A549 (cell line): ENCODE measurements around the gene LYL1. TPM values are rescaled to one million over a fixed set of nuclear protein-coding genes. Genes with fewer than 3 reads are reported as not detected.

Experiments used
- ATAC-seq, 2 experiments: fragments of 200-7000 bp in 1 of 2; fragments of >200 bp in 1 of 2; cut with Nextera tagmentation in 1 of 2; cut with Tn5 transposase in 1 of 2; 3 replicates each; pipeline versions ENCODE4 v1.8.0 to v1.9.1; 2018 to 2020; ENCODE audit warnings: mild to moderate bottlenecking in 1 of 2, moderate library complexity in 1 of 2
- CTCF ChIA-PET: fragments of 300-600 bp; sonication (Branson Sonifier 250); formaldehyde crosslinking; extraction: SDS; loops from one replicate; lab custom pipeline; 2021; ENCODE audit warnings: antibody characterized with exemption, inconsistent platforms; lab: Yijun Ruan, JAX
- POLR2A ChIA-PET: fragments of 350-600 bp; formaldehyde crosslinking; extraction: SDS; loops from one replicate; lab custom pipeline; 2021; ENCODE audit warnings: antibody characterized with exemption, inconsistent platforms; lab: Yijun Ruan, JAX
- DNase-seq, 2 experiments: peaks; one replicate each; pipeline versions ENCODE4 v3.0.0 to v3.0.0-alpha.2; 2011 to 2016; ENCODE audit warnings: low read depth in 1 of 2, low spot score in 1 of 2
- FAIRE-seq: peaks from 2 replicates; lab custom pipeline; 2011; peaks lifted over from hg19 to GRCh38; lab: Jason Lieb, UNC
- H3K27ac ChIP-seq, 2 experiments: fragments of >200 bp; sonication (Bioruptor Twin); formaldehyde crosslinking; 3 replicates each; pipeline ENCODE4 v1.5.1; 2016 to 2017
- H3K4me1 ChIP-seq: fragments of >200 bp; sonication (Bioruptor Twin); formaldehyde crosslinking; 3 replicates; pipeline ENCODE4 v1.6.1; 2016
- H3K4me2 ChIP-seq: fragments of >200 bp; sonication (Bioruptor Twin); formaldehyde crosslinking; 3 replicates; pipeline ENCODE4 v1.6.1; 2016
- H3K4me3 ChIP-seq: fragments of >200 bp; sonication (Bioruptor Twin); formaldehyde crosslinking; 3 replicates; pipeline ENCODE4 v1.5.1; 2016
- H3K9me3 ChIP-seq: fragments of >200 bp; sonication (Bioruptor Twin); formaldehyde crosslinking; 3 replicates; pipeline ENCODE4 v1.6.1; 2016
- CBX2 ChIP-seq: fragments of 200-600 bp; sonication (generic); IDR thresholded peaks from 2 replicates; pipeline ENCODE4 v1.6.1; 2016; ENCODE audit warnings: low read depth, mild to moderate bottlenecking, borderline replicate concordance
- CBX8 ChIP-seq: fragments of 200-600 bp; sonication (generic); IDR thresholded peaks from 2 replicates; pipeline ENCODE4 v1.6.1; 2016
- CHD2 ChIP-seq: fragments of 150-350 bp; IDR thresholded peaks from 2 replicates; pipeline ENCODE4 v1.6.1; 2014; ENCODE audit warnings: low read length; ENCODE audit not compliant: partially characterized antibody
- EP300 ChIP-seq, 2 experiments: fragments of >200 bp; sonication (Bioruptor Twin); formaldehyde crosslinking; IDR thresholded peaks; 2 replicates in 1 of 2; 3 replicates in 1 of 2; pipeline ENCODE4 v1.6.1; 2016 to 2017
- ESRRA ChIP-seq: fragments of 150-350 bp; IDR thresholded peaks from 2 replicates; pipeline ENCODE4 v1.6.1; 2014; ENCODE audit warnings: mild to moderate bottlenecking, low read length, borderline replicate concordance
- FOSB ChIP-seq: fragments of 250-450 bp; sonication (Bioruptor Pico); IDR thresholded peaks from 2 replicates; pipeline ENCODE4 v1.5.0; 2020; ENCODE audit warnings: mild to moderate bottlenecking, moderate library complexity
- HEYL ChIP-seq: fragments of 250-450 bp; sonication (Bioruptor Pico); IDR thresholded peaks from 2 replicates; pipeline ENCODE4 v1.8.0; 2021; ENCODE audit warnings: mild to moderate bottlenecking, moderate library complexity
- JUN ChIP-seq, 2 experiments: fragments of >200 bp; sonication (Bioruptor Twin); formaldehyde crosslinking; IDR thresholded peaks; 2 replicates in 1 of 2; 3 replicates in 1 of 2; pipeline ENCODE4 v1.6.1; 2016 to 2017
- KDM5A ChIP-seq: fragments of 200-600 bp; sonication (generic); IDR thresholded peaks from 2 replicates; pipeline ENCODE4 v1.6.1; 2016; ENCODE audit warnings: antibody characterized with exemption, mild to moderate bottlenecking
- MAZ ChIP-seq: fragments of 150-350 bp; IDR thresholded peaks from 2 replicates; pipeline ENCODE4 v1.6.1; 2014; ENCODE audit warnings: antibody characterized with exemption, low read depth, low read length, borderline replicate concordance
- MYC ChIP-seq: IDR thresholded peaks from 2 replicates; pipeline ENCODE4 v1.6.1; 2012; ENCODE audit warnings: mild to moderate bottlenecking, inconsistent platforms, low read length, improper control_type of control experiment, borderline replicate concordance
- NFE2L2 ChIP-seq: fragments of 150-350 bp; conservative IDR thresholded peaks from 2 replicates; pipeline ENCODE4 v1.6.1; 2014; ENCODE audit warnings: low read length
- PHF8 ChIP-seq: fragments of 200-600 bp; sonication (generic); IDR thresholded peaks from 2 replicates; pipeline ENCODE4 v1.6.1; 2016; ENCODE audit warnings: low read depth, mild to moderate bottlenecking, antibody characterized with exemption, moderate library complexity, borderline replicate concordance
- POLR2A ChIP-seq: IDR thresholded peaks from 2 replicates; pipeline ENCODE4 v1.6.1; 2012; ENCODE audit warnings: mild to moderate bottlenecking, low read length
- RCOR1 ChIP-seq: fragments of 150-350 bp; IDR thresholded peaks from 2 replicates; pipeline ENCODE4 v1.6.1; 2014; ENCODE audit warnings: antibody characterized with exemption, low read length, low read depth
- RNF2 ChIP-seq: fragments of 200-600 bp; sonication (generic); IDR thresholded peaks from 2 replicates; pipeline ENCODE4 v1.6.1; 2016; ENCODE audit warnings: low read depth, mild to moderate bottlenecking, antibody characterized with exemption, moderate library complexity, borderline replicate concordance
- TP53 ChIP-seq: fragments of 250-450 bp; sonication (Bioruptor Pico); IDR thresholded peaks from 2 replicates; pipeline ENCODE4 v1.5.0; 2021; ENCODE audit warnings: mild to moderate bottlenecking, moderate library complexity
- ZFP36 ChIP-seq: fragments of 450-650 bp; IDR thresholded peaks from 2 replicates; pipeline ENCODE4 v1.6.1; 2014; ENCODE audit warnings: borderline replicate concordance; ENCODE audit not compliant: partially characterized antibody
- ZSCAN20 ChIP-seq: fragments of 250-450 bp; sonication (Bioruptor Pico); IDR thresholded peaks from 2 replicates; pipeline ENCODE4 v1.8.0; 2022; ENCODE audit warnings: mild to moderate bottlenecking, moderate library complexity
- WGBS: methylation state at CpG from one replicate; pipeline ENCODE4 v1.1.6; 2017; ENCODE audit errors: missing lambda C conversion rate; 5-methylcytosine and 5-hydroxymethylcytosine counted together
- polyA plus RNA-seq, 4 experiments: library from polyadenylated mRNA; depleted of rRNA in 3 of 4; stranded (reverse); fragments of >200 nt; fragmentation: RNase III in 1 of 4; extraction: RNeasy Plus Mini Kit Qiagen cat#74134 plus additional on column Dnase treatment in 1 of 4; gene quantifications; 2 replicates in 3 of 4; 3 replicates in 1 of 4; pipeline ENCODE4 v1.2.3, GENCODE V29; 2011 to 2017
- TF ChIP-seq, protein P1 (sequence below): fragments of 200-600 bp; sonication (generic); IDR thresholded peaks from 2 replicates; pipeline ENCODE4 v1.6.1; 2016; ENCODE audit warnings: antibody characterized with exemption, mild to moderate bottlenecking, moderate library complexity
- TF ChIP-seq, protein P2 (sequence below): IDR thresholded peaks from 2 replicates; pipeline ENCODE4 v1.6.1; 2012
- TF ChIP-seq, protein P3 (sequence below): fragments of 250-450 bp; sonication (Bioruptor Pico); IDR thresholded peaks from 2 replicates; pipeline ENCODE4 v1.5.0; 2021; ENCODE audit warnings: mild to moderate bottlenecking, moderate library complexity, borderline replicate concordance

The LYL1 gene
- polyA plus RNA-seq, 2 of the 4 experiments (the other 2 are of a cell fraction), result 0.26 to 0.39 TPM

DNA sequence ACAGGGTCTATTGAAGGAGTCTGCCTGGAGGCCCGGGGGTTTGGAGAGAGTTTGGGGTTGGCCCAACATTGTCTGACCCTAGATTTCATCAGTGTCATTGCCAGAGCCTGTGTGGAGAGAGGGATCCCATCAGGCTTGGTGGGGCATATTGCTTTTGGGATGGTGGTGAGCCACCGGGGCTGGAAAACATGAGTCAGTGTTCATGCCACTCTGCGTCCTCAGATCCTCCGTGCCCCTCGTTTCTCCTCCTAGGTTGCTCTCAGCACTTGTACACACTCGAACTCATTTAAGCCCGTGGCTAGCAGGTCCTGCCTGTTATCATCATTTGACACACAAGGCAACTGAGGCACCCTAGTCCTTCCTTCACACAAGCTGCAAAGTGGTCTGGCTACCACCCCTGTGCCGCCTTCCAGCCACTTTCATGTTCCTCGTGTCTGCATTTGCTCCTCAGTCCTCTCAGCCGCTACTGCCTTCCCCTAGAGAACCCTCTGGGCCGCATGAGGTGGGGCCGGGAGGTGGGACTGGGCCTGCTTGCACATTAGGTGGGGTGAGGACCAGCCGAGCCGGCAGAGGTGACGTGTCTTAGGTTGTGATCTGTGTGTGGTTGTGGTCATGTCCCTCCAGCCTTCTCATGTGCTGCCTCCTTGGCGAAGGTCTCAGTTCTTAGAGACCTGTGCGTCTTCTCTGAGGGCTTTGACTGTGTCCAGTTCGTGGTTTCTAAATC, 19.1 kb upstream of the LYL1 start:
- POLR2A ChIA-PET, result no interaction called here
- 91% methylated on average over 18 of the region's 18 CpGs for WGBS
- CTCF ChIA-PET, result interaction anchor here (1.2 to 1.4 kb wide), 2 partner anchors 144 to 156 kb away, joined by 3 to 4 read pairs; no protein-coding TSS in a partner anchor
- Histone ChIP-seq H3K27ac (no peak overlapping the region), H3K4me2 (no peak overlapping the region), H3K4me3 (no peak overlapping the region), H3K4me1 (peaks cover 16% of the 10 kb centered on the region), H3K9me3 (no peaks in the 10 kb centered on the region)
- no peak for TF ChIP-seq FOSB (CRISPR knock-in tag)
- no peak for TF ChIP-seq EP300 (IDR thresholded peaks at IDR 0.05)
- no peak for TF ChIP-seq TP53 (CRISPR knock-in tag)
- TF ChIP-seq ZSCAN20 (CRISPR knock-in tag), result no peak
- TF ChIP-seq CBX8, result no peak
- TF ChIP-seq MAZ, result no peak
- no peak for TF ChIP-seq ESRRA
- no peak for TF ChIP-seq CHD2
- TF ChIP-seq, protein P1, sequence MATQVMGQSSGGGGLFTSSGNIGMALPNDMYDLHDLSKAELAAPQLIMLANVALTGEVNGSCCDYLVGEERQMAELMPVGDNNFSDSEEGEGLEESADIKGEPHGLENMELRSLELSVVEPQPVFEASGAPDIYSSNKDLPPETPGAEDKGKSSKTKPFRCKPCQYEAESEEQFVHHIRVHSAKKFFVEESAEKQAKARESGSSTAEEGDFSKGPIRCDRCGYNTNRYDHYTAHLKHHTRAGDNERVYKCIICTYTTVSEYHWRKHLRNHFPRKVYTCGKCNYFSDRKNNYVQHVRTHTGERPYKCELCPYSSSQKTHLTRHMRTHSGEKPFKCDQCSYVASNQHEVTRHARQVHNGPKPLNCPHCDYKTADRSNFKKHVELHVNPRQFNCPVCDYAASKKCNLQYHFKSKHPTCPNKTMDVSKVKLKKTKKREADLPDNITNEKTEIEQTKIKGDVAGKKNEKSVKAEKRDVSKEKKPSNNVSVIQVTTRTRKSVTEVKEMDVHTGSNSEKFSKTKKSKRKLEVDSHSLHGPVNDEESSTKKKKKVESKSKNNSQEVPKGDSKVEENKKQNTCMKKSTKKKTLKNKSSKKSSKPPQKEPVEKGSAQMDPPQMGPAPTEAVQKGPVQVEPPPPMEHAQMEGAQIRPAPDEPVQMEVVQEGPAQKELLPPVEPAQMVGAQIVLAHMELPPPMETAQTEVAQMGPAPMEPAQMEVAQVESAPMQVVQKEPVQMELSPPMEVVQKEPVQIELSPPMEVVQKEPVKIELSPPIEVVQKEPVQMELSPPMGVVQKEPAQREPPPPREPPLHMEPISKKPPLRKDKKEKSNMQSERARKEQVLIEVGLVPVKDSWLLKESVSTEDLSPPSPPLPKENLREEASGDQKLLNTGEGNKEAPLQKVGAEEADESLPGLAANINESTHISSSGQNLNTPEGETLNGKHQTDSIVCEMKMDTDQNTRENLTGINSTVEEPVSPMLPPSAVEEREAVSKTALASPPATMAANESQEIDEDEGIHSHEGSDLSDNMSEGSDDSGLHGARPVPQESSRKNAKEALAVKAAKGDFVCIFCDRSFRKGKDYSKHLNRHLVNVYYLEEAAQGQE, result no peak
- no peak for TF ChIP-seq NFE2L2
- TF ChIP-seq POLR2A, result no peak
- TF ChIP-seq RCOR1, result no peak
- no peak for TF ChIP-seq ZFP36
- no peak for ATAC-seq
- FAIRE-seq, result no peak
- no peak for DNase-seq

DNA sequence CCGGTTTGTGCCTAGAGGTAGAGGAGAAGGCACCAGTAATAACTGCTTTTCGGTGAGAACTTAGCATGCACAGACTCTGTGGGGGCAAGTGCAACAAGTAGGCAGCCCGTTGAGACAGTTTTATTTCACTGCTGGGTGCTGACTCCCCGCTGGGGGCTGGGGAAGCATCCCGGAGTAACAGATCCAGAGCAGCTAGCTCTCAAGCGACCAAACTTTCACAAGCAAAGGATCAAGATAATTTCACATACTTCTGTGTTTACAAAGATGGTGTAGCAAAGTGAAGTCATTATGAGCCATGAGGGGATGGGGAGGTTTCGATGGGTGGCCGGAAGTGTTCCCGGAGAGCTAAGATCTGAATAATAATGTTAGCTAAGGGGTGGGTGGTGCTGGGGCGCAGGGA, 18.2 kb upstream of the LYL1 start:
- Histone ChIP-seq H3K4me1 (peaks cover 16% of the 10 kb centered on the region), H3K4me3 (no peak overlapping the region), H3K9me3 (no peaks in the 10 kb centered on the region), H3K27ac (no peak overlapping the region), H3K4me2 (no peak overlapping the region)
- 89% methylated on average over 8 of the region's 10 CpGs for WGBS
- ATAC-seq, result no peak
- POLR2A ChIA-PET, result no interaction called here
- no peak for DNase-seq
- TF ChIP-seq, protein P1, result no peak
- TF ChIP-seq, protein P2, sequence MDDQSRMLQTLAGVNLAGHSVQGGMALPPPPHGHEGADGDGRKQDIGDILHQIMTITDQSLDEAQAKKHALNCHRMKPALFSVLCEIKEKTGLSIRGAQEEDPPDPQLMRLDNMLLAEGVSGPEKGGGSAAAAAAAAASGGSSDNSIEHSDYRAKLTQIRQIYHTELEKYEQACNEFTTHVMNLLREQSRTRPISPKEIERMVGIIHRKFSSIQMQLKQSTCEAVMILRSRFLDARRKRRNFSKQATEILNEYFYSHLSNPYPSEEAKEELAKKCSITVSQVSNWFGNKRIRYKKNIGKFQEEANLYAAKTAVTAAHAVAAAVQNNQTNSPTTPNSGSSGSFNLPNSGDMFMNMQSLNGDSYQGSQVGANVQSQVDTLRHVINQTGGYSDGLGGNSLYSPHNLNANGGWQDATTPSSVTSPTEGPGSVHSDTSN, result no peak
- TF ChIP-seq CBX8 (no peak), CBX2 (no peak), KDM5A (no peak), RCOR1 (no peak), POLR2A (no peak), RNF2 (no peak), JUN (IDR thresholded peaks at IDR 0.05) (no peak), PHF8 (no peak), HEYL (CRISPR knock-in tag) (no peak), MYC (no peak)
- TF ChIP-seq, protein P3, sequence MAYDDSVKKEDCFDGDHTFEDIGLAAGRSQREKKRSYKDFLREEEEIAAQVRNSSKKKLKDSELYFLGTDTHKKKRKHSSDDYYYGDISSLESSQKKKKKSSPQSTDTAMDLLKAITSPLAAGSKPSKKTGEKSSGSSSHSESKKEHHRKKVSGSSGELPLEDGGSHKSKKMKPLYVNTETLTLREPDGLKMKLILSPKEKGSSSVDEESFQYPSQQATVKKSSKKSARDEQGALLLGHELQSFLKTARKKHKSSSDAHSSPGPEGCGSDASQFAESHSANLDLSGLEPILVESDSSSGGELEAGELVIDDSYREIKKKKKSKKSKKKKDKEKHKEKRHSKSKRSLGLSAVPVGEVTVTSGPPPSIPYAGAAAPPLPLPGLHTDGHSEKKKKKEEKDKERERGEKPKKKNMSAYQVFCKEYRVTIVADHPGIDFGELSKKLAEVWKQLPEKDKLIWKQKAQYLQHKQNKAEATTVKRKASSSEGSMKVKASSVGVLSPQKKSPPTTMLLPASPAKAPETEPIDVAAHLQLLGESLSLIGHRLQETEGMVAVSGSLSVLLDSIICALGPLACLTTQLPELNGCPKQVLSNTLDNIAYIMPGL (CRISPR knock-in tag), result no peak
- CTCF ChIA-PET, result interaction anchor here (1.2 to 2.5 kb wide), 4 partner anchors 27 to 155 kb away, joined by 3 to 10 read pairs (median 4); partner anchors contain the start of genes IER2 and STX10
- no peak for FAIRE-seq
